Tibial artery (tissue), 4 donors: ENCODE results near the gene PSAP.

Experiments used
- DNase-seq, 2 donors: peaks; one replicate each; pipeline ENCODE4 v3.0.0-alpha.2; 2019
- H3K27ac ChIP-seq, 2 donors: fragments of 200-600 bp; sonication (generic) in 1 of 2; 1 replicate in 1 of 2; 2 replicates in 1 of 2; pipeline ENCODE4 v1.5.1; 2018 to 2019; ENCODE audit warnings: mild to moderate bottlenecking in 1 of 2
- H3K27me3 ChIP-seq, 2 donors: fragments of 200-600 bp; sonication (generic) in 1 of 2; one replicate each; pipeline versions ENCODE4 v1.5.1 to v1.6.0; 2016 to 2019
- H3K36me3 ChIP-seq, 3 donors: fragments of 200-600 bp; sonication (generic) in 2 of 3; one replicate each; pipeline ENCODE4 v1.5.1; 2016 to 2019; ENCODE audit warnings: mild to moderate bottlenecking in 2 of 3
- H3K4me1 ChIP-seq, 4 donors: fragments of 200-600 bp; sonication (generic) in 2 of 4; 1 replicate in 3 of 4; 2 replicates in 1 of 4; pipeline ENCODE4 v1.5.1; 2016 to 2019
- H3K4me3 ChIP-seq, 2 donors: fragments of 200-600 bp; sonication (generic) in 1 of 2; 1 replicate in 1 of 2; 2 replicates in 1 of 2; pipeline ENCODE4 v1.5.1; 2018 to 2019; ENCODE audit warnings: mild to moderate bottlenecking in 2 of 2
- H3K9me3 ChIP-seq, 3 donors: fragments of 200-600 bp; sonication (generic) in 1 of 3; one replicate each; pipeline ENCODE4 v1.5.1; 2016 to 2019
- CTCF ChIP-seq, 2 experiments: fragments of 200-600 bp in 1 of 2; fragments of 450-650 bp in 1 of 2; IDR thresholded peaks; one replicate each; pipeline ENCODE4 v1.5.1; 2017 to 2019; ENCODE audit warnings: antibody characterized with exemption in 2 of 2, mild to moderate bottlenecking in 1 of 2, moderate library complexity in 1 of 2
- intact Hi-C: fragments of 100-400 bp; cut with DNase I; formaldehyde crosslinking; loops from one replicate; pipeline ENCODE4 v1.15.0; 2023; ENCODE audit warnings: low total_unique reads

Gene PSAP

DNA sequence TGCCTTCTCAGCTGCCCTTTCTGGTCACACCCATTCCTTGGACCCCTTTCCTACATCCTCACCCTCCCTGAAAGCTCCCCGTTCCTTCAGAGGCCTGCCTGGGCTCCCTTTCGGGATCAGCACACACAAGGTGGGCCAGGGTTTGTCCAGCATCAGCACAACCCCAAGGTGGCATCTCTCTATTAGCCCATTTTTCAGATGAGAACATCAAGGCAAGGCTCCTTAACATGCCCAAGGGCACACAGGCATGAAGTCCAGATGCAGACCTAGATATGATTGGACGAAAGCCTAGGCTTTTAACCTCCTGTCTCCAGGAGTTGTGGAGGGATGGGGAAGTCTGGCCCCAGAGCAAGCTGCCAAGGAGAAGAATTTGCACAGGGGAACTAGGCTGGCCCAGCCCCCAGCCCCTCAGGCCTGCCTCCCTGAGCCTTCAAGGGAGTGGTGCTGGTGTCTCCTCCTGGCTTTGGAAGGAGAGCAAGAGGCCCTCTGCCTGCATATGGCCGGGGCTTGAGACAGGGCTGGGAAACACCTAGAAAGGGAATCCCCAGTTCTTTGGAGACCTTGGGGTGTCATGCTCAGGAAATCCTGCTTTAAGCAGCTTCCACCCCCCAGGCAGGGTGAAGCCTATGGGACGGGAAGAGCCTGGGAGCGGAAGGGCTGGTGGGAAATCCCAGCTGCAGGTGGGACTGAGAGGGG is 68.7 kb downstream of the PSAP start:
- Histone ChIP-seq H3K27ac (no peak overlapping the region), H3K9me3 (no peaks in the 10 kb centered on the region), H3K36me3 (no peaks in the 10 kb centered on the region), H3K4me1 (no peaks in the 10 kb centered on the region), H3K4me3 (no peak overlapping the region), H3K27me3 (no peaks in the 10 kb centered on the region)
- no peak for DNase-seq
- no peak for TF ChIP-seq CTCF (IDR thresholded peaks at IDR 0.05)
- intact Hi-C loops = no loop called here

GRCh38 chr10:71780719-71781118 is 70.3 kb downstream of the PSAP start:
- TF ChIP-seq CTCF (IDR thresholded peaks at IDR 0.05) = no peak
- no peaks in the 10 kb centered on the region for H3K27me3 ChIP-seq
- H3K27ac ChIP-seq = no peak overlapping the region
- no peak for DNase-seq
- H3K4me3 ChIP-seq = no peak overlapping the region
- no peaks in the 10 kb centered on the region for H3K9me3 ChIP-seq
- no peaks in the 10 kb centered on the region for H3K36me3 ChIP-seq
- intact Hi-C loops = no loop called here
- H3K4me1 ChIP-seq = no peaks in the 10 kb centered on the region

GRCh38 chr10:71780156-71780555 is 70.9 kb downstream of the PSAP start:
- DNase-seq = no peak
- intact Hi-C loops = no loop called here
- Histone ChIP-seq H3K9me3 (no peaks in the 10 kb centered on the region), H3K27me3 (no peaks in the 10 kb centered on the region), H3K27ac (no peak overlapping the region), H3K36me3 (no peaks in the 10 kb centered on the region), H3K4me1 (no peaks in the 10 kb centered on the region), H3K4me3 (no peak overlapping the region)
- TF ChIP-seq CTCF (IDR thresholded peaks at IDR 0.05) = no peak

GRCh38 chr10:71779641-71780040 is 71.4 kb downstream of the PSAP start:
- intact Hi-C loops = loop anchor here (5.0 to 10.0 kb wide), 2 partner anchors 53 to 395 kb away; no protein-coding TSS in a partner anchor
- no peak for TF ChIP-seq CTCF (IDR thresholded peaks at IDR 0.05)
- no peaks in the 10 kb centered on the region for H3K4me1 ChIP-seq

DNA sequence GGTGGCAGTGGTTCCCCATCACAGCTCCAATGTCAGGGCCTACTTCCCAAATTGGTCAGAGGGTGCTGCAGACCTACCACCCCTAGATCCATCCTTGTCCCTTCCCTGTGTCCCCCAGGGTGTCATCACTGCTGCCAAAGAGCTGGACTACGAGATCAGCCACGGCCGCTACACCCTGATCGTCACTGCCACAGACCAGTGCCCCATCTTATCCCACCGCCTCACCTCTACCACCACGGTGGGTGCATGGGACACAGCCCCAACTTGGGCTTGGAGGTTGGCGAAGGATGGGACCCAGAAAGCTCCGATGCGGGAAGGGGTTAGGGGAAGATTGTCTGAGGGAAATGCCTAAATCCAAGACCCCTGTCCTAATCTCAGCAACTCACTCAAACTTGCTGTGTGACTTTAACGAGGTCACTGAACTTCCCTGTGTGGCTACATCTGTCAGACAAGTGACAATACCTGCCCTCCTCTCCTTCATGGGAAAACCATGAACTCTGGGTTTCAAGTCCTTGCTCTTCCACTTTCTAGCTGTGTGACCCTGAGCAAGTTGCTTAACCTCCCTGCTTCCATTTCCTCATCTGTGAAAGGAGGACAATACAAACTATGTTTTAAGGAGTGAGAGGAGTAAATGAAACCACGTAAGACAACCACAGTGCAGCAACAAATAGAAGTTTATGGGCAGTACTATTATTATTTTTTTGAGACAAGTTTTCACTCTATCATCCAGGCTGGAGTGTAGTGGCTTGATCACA is 72.8 kb downstream of the PSAP start:
- TF ChIP-seq CTCF (IDR thresholded peaks at IDR 0.05) = no peak
- no peak overlapping the region for H3K4me3 ChIP-seq
- DNase-seq = no peak
- no peaks in the 10 kb centered on the region for H3K36me3 ChIP-seq
- H3K27ac ChIP-seq = no peak overlapping the region
- H3K4me1 ChIP-seq = peaks cover 0 to 9% (median 7%) of the 10 kb centered on the region in 4 donors
- no peaks in the 10 kb centered on the region for H3K9me3 ChIP-seq
- intact Hi-C loops = loop anchor here (5.0 to 10.0 kb wide), 2 partner anchors 54 to 393 kb away; no protein-coding TSS in a partner anchor
- H3K27me3 ChIP-seq = no peaks in the 10 kb centered on the region

More at GRCh38 chr10:71779641-71780040, 71.4 kb downstream of the PSAP start:
- H3K27me3 ChIP-seq = no peaks in the 10 kb centered on the region
- no peak overlapping the region for H3K27ac ChIP-seq
- no peaks in the 10 kb centered on the region for H3K36me3 ChIP-seq
- no peak for DNase-seq
- H3K4me3 ChIP-seq = no peak overlapping the region
- H3K9me3 ChIP-seq = no peaks in the 10 kb centered on the region
